GM18520 (cell line): ENCODE measurements around the gene PLEKHD1.

Experiments used
- ATAC-seq: cut with Tn5 transposase; IDR thresholded peaks from one replicate; pipeline ENCODE4 v1.9.1; 2021; ENCODE audit not compliant: unreplicated experiment

PLEKHD1 gene

GRCh38 chr14:69547701-69548348 lies 63.3 kb downstream of the PLEKHD1 start:
- ATAC-seq: no peak

- no peak for ATAC-seq
Observed at GRCh38 chr14:69548566-69548965, 64.0 kb downstream of the PLEKHD1 start.

GRCh38 chr14:69551511-69551910 lies 67.0 kb downstream of the PLEKHD1 start:
- no peak for ATAC-seq

- ATAC-seq: no peak
Observed at GRCh38 chr14:69553252-69553651, 68.7 kb downstream of the PLEKHD1 start.

GRCh38 chr14:69554500-69554899 lies 70.0 kb downstream of the PLEKHD1 start:
- no peak for ATAC-seq

GRCh38 chr14:69558774-69559173 lies 74.2 kb downstream of the PLEKHD1 start:
- ATAC-seq: no peak

- no peak for ATAC-seq
Observed at GRCh38 chr14:69559581-69560011, 75.1 kb downstream of the PLEKHD1 start.

- no peak for ATAC-seq
Observed at GRCh38 chr14:69560826-69561225, 76.3 kb downstream of the PLEKHD1 start.

- ATAC-seq: no peak
Observed at GRCh38 chr14:69561893-69562292, 77.4 kb downstream of the PLEKHD1 start.

- ATAC-seq: no peak
Observed at GRCh38 chr14:69567563-69567962, 83.0 kb downstream of the PLEKHD1 start.

GRCh38 chr14:69569859-69570258 lies 85.3 kb downstream of the PLEKHD1 start:
- ATAC-seq: no peak

- ATAC-seq: no peak
Observed at GRCh38 chr14:69570836-69571330, 86.4 kb downstream of the PLEKHD1 start.

GRCh38 chr14:69571449-69572029 lies 87.0 kb downstream of the PLEKHD1 start:
- ATAC-seq: no peak

- no peak for ATAC-seq
Observed at GRCh38 chr14:69572030-69572840, 87.7 kb downstream of the PLEKHD1 start.

GRCh38 chr14:69572841-69573135 lies 88.3 kb downstream of the PLEKHD1 start:
- no peak for ATAC-seq

- no peak for ATAC-seq
Observed at GRCh38 chr14:69573205-69573830, 88.8 kb downstream of the PLEKHD1 start.

GRCh38 chr14:69573831-69574262 lies 89.3 kb downstream of the PLEKHD1 start:
- no peak for ATAC-seq

GRCh38 chr14:69574263-69574953 lies 89.9 kb downstream of the PLEKHD1 start, which contains the start of gene CCDC177:
Gene CCDC177 (minus strand): TSS chr14:69574871. CDS start chr14:69573622, 1,249 bp downstream.
- no peak for ATAC-seq

- ATAC-seq: no peak
Observed at GRCh38 chr14:69574954-69575295, 90.4 kb downstream of the PLEKHD1 start.

- ATAC-seq: no peak
Observed at GRCh38 chr14:69579476-69579875, 94.9 kb downstream of the PLEKHD1 start.

- ATAC-seq: no peak
Observed at GRCh38 chr14:69580009-69580577, 95.6 kb downstream of the PLEKHD1 start.
